HL-60/S4 treated with phorbol 12-myristate 13-acetate at 8.2 ng/mL for 4 days and 3 days (cell line): Measurements from ENCODE around the gene KRT23.

ENCODE experiments used
- in situ Hi-C: fragments of 300-500 bp; cut with MboI; formaldehyde crosslinking; loops from 2 replicates; pipeline ENCODE4 v1.15.0; 2022; ENCODE audit warnings: low sequenced_read_pairs

KRT23 gene

DNA sequence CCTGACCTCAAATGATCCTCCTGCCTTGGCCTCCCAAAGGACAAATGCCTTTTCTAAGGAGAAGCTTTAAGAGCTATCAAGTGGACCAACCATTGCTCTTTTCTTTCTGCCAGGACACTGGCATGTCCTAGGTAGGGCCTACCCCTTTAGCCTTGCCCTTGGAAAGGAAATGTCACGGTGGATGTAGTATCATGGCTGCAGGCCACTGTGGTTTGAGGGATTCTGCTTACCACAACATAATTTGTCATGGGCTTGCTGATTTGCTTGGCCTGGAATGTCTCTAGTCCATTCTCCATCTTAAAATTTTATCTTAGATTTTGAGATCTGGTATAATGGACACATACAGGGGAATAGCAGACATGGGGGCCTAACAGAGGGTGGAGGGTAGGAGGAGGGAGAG lies 58.4 kb downstream of the KRT23 start:
- in situ Hi-C loops = no loop called here

GRCh38 chr17:40878044-40878443 lies 59.4 kb downstream of the KRT23 start:
- in situ Hi-C loops = no loop called here

- in situ Hi-C loops = no loop called here
These were observed 63.6 kb downstream of the KRT23 start for GRCh38 chr17:40873801-40874200.

DNA sequence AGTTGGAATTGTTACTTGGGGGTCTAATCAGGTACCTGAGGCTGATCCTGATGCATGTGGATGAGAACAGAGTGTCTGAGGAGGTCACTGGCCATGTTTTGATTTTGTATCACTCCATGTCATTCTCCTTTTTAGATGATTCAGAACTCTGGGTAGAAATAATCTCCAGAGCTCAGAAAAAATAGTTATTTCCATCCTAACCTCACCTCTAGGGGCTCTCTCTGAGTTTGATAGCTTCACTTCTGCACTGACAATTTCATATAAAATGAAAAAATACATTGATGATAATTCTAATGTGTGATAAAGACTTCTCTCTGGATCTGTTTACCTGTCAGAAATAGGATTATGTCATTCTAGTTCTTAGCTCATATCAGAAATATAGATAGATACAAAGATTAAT lies 64.2 kb downstream of the KRT23 start:
- in situ Hi-C loops = no loop called here
